Measurements from ENCODE around the gene ABLIM1.

Gene ABLIM1

GRCh38 chr10:114650266-114650665 lies 7.8 kb downstream of the ABLIM1 start:
- no peaks in the 10 kb centered on the region for H3K9me3 ChIP-seq
- no peaks in the 10 kb centered on the region for H3K36me3 ChIP-seq
- H3K9ac ChIP-seq, result no peak overlapping the region
- no peak for TF ChIP-seq Cebpa-rat (IDR thresholded peaks at IDR 0.05)
- H3K4me1 ChIP-seq, result peaks cover 14% of the 10 kb centered on the region
- no peaks in the 10 kb centered on the region for H4K20me1 ChIP-seq
- no peaks in the 10 kb centered on the region for H3K27me3 ChIP-seq
- H3K4me3 ChIP-seq, result no peak overlapping the region
- no peak overlapping the region for H3K4me2 ChIP-seq
- no peak overlapping the region for H3K27ac ChIP-seq

GRCh38 chr10:114649217-114649903 lies 8.7 kb downstream of the ABLIM1 start:
- H3K4me2 ChIP-seq, result no peak overlapping the region

GRCh38 chr10:114648368-114648767 lies 9.7 kb downstream of the ABLIM1 start:
- H3K4me1 ChIP-seq, result peaks cover 25% of the 10 kb centered on the region
- no peaks in the 10 kb centered on the region for H3K9me3 ChIP-seq
- no peak for TF ChIP-seq Cebpa-rat (IDR thresholded peaks at IDR 0.05)
- no peak overlapping the region for H3K4me3 ChIP-seq
- no peaks in the 10 kb centered on the region for H4K20me1 ChIP-seq
- H3K36me3 ChIP-seq, result no peaks in the 10 kb centered on the region
- no peak overlapping the region for H3K9ac ChIP-seq
- H3K4me2 ChIP-seq, result no peak overlapping the region
- H3K27ac ChIP-seq, result no peak overlapping the region
- H3K27me3 ChIP-seq, result no peaks in the 10 kb centered on the region

More at GRCh38 chr10:114649217-114649903, 8.7 kb downstream of the ABLIM1 start:
- Histone ChIP-seq H3K27me3 (no peaks in the 10 kb centered on the region), H3K4me1 (peaks cover 24% of the 10 kb centered on the region), H3K4me3 (no peak overlapping the region), H3K36me3 (no peaks in the 10 kb centered on the region), H4K20me1 (no peaks in the 10 kb centered on the region), H3K27ac (no peak overlapping the region), H3K9me3 (no peaks in the 10 kb centered on the region), H3K9ac (no peak overlapping the region)
- TF ChIP-seq Cebpa-rat (IDR thresholded peaks at IDR 0.05), result no peak

- no peak overlapping the region for H3K9ac ChIP-seq
- no peak for TF ChIP-seq Cebpa-rat (IDR thresholded peaks at IDR 0.05)
- H4K20me1 ChIP-seq, result no peaks in the 10 kb centered on the region
- no peak overlapping the region for H3K4me2 ChIP-seq
- no peaks in the 10 kb centered on the region for H3K27me3 ChIP-seq
- no peaks in the 10 kb centered on the region for H3K9me3 ChIP-seq
- no peak overlapping the region for H3K4me3 ChIP-seq
- H3K36me3 ChIP-seq, result no peaks in the 10 kb centered on the region
- H3K27ac ChIP-seq, result no peak overlapping the region
- peaks cover 25% of the 10 kb centered on the region for H3K4me1 ChIP-seq
Measured at GRCh38 chr10:114647545-114648138, 10.4 kb downstream of the ABLIM1 start.

GRCh38 chr10:114646426-114646825 lies 11.6 kb downstream of the ABLIM1 start:
- TF ChIP-seq Cebpa-rat (IDR thresholded peaks at IDR 0.05), result no peak
- no peak overlapping the region for H3K9ac ChIP-seq
- H3K4me2 ChIP-seq, result peak overlapping the region; percentile 44
- H3K9me3 ChIP-seq, result no peaks in the 10 kb centered on the region
- H3K27me3 ChIP-seq, result no peaks in the 10 kb centered on the region
- no peaks in the 10 kb centered on the region for H3K36me3 ChIP-seq
- H3K4me3 ChIP-seq, result no peak overlapping the region
- H3K27ac ChIP-seq, result no peak overlapping the region
- H3K4me1 ChIP-seq, result peaks cover 25% of the 10 kb centered on the region
- no peaks in the 10 kb centered on the region for H4K20me1 ChIP-seq

GRCh38 chr10:114645706-114646105 lies 12.4 kb downstream of the ABLIM1 start:
- Histone ChIP-seq H3K4me1 (peaks cover 25% of the 10 kb centered on the region), H3K27me3 (no peaks in the 10 kb centered on the region), H3K4me2 (peak overlapping the region; percentile 44), H3K4me3 (no peak overlapping the region), H4K20me1 (no peaks in the 10 kb centered on the region), H3K36me3 (no peaks in the 10 kb centered on the region), H3K9ac (no peak overlapping the region), H3K9me3 (no peaks in the 10 kb centered on the region), H3K27ac (no peak overlapping the region)
- TF ChIP-seq Cebpa-rat (IDR thresholded peaks at IDR 0.05), result no peak

GRCh38 chr10:114643158-114643557 lies 14.9 kb downstream of the ABLIM1 start:
- Histone ChIP-seq H3K4me1 (peaks cover 25% of the 10 kb centered on the region), H3K4me2 (no peak overlapping the region), H3K36me3 (no peaks in the 10 kb centered on the region), H3K4me3 (no peak overlapping the region), H3K9me3 (no peaks in the 10 kb centered on the region), H3K9ac (no peak overlapping the region), H3K27me3 (no peaks in the 10 kb centered on the region), H3K27ac (no peak overlapping the region), H4K20me1 (no peaks in the 10 kb centered on the region)
- TF ChIP-seq Cebpa-rat (IDR thresholded peaks at IDR 0.05), result no peak

GRCh38 chr10:114642729-114643128 lies 15.3 kb downstream of the ABLIM1 start:
- H3K4me3 ChIP-seq, result no peak overlapping the region
- H3K27me3 ChIP-seq, result no peaks in the 10 kb centered on the region
- no peaks in the 10 kb centered on the region for H3K9me3 ChIP-seq
- H3K36me3 ChIP-seq, result no peaks in the 10 kb centered on the region
- TF ChIP-seq Cebpa-rat (IDR thresholded peaks at IDR 0.05), result no peak
- no peaks in the 10 kb centered on the region for H4K20me1 ChIP-seq
- H3K9ac ChIP-seq, result no peak overlapping the region
- H3K27ac ChIP-seq, result no peak overlapping the region
- H3K4me2 ChIP-seq, result no peak overlapping the region
- H3K4me1 ChIP-seq, result peaks cover 25% of the 10 kb centered on the region

- no peaks in the 10 kb centered on the region for H3K36me3 ChIP-seq
- H3K4me1 ChIP-seq, result no peaks in the 10 kb centered on the region
- no peak for TF ChIP-seq Cebpa-rat (IDR thresholded peaks at IDR 0.05)
- H3K4me2 ChIP-seq, result no peak overlapping the region
- H3K9me3 ChIP-seq, result no peaks in the 10 kb centered on the region
- H3K27me3 ChIP-seq, result no peaks in the 10 kb centered on the region
- no peak overlapping the region for H3K4me3 ChIP-seq
- no peaks in the 10 kb centered on the region for H4K20me1 ChIP-seq
- no peak overlapping the region for H3K9ac ChIP-seq
- H3K27ac ChIP-seq, result no peak overlapping the region
Measured at GRCh38 chr10:114638821-114639625, 19.1 kb downstream of the ABLIM1 start.
